WTC11 (cell line): ENCODE results near the gene LTBR. TPM values are rescaled to one million over a fixed set of nuclear protein-coding genes. Genes with fewer than 3 reads are reported as not detected.
"Not testable (repeated sequence)": the region's sequence is repeated elsewhere in the genome, so short reads cannot be mapped to it uniquely, and the experiment has no call there.

Experiments used
- ATAC-seq: fragments of 200-7000 bp; cut with Tn5 transposase; 2 replicates; pipeline ENCODE4 v1.10.0; 2021; ENCODE audit warnings: mild to moderate bottlenecking, moderate library complexity
- CTCF ChIA-PET: fragments of 300-600 bp; sonication (Branson Sonifier 250); formaldehyde crosslinking; loops from one replicate; lab custom pipeline; 2021; ENCODE audit warnings: antibody characterized with exemption; lab: Charles Lee
- POLR2A ChIA-PET: fragments of 350-600 bp; sonication (Branson Sonifier 250); formaldehyde crosslinking; loops from one replicate; lab custom pipeline; 2021; ENCODE audit warnings: antibody characterized with exemption; lab: Charles Lee
- DNase-seq: peaks from one replicate; pipeline ENCODE4 v3.0.0; 2021; ENCODE audit warnings: low spot score
- H3K27ac Mint-ChIP-seq: 2 replicates; pipeline ENCODE4 v1.8.0; 2021; ENCODE audit warnings: mixed read lengths
- H3K27me3 Mint-ChIP-seq: 2 replicates; pipeline ENCODE4 v1.8.0; 2021; ENCODE audit warnings: low read depth, mild to moderate bottlenecking, moderate library complexity, mixed read lengths
- H3K36me3 Mint-ChIP-seq: 2 replicates; pipeline ENCODE4 v1.8.0; 2021; ENCODE audit warnings: mixed read lengths
- H3K4me1 Mint-ChIP-seq: 2 replicates; pipeline ENCODE4 v1.8.0; 2022; ENCODE audit warnings: mixed read lengths
- H3K4me3 Mint-ChIP-seq: 2 replicates; pipeline ENCODE4 v1.8.0; 2021; ENCODE audit warnings: mild to moderate bottlenecking, moderate library complexity, mixed read lengths
- H3K9me3 Mint-ChIP-seq: 2 replicates; pipeline ENCODE4 v1.8.0; 2021; ENCODE audit warnings: mixed read lengths
- CBFB ChIP-seq: sonication (generic); formaldehyde crosslinking; IDR thresholded peaks from 2 replicates; pipeline ENCODE4 v1.8.1; 2022; ENCODE audit warnings: mild to moderate bottlenecking, low read depth, missing genetic modification reagents
- CREB1 ChIP-seq: sonication (generic); formaldehyde crosslinking; IDR thresholded peaks from 2 replicates; pipeline ENCODE4 v1.8.0; 2023; ENCODE audit warnings: mild to moderate bottlenecking, missing genetic modification reagents
- CTCF ChIP-seq: fragments of 200-600 bp; IDR thresholded peaks from 2 replicates; pipeline ENCODE4 v1.8.0; 2022; ENCODE audit warnings: antibody characterized with exemption
- E2F4 ChIP-seq: sonication (generic); formaldehyde crosslinking; IDR thresholded peaks from 2 replicates; pipeline ENCODE4 v1.8.1; 2022; ENCODE audit warnings: low read depth, mild to moderate bottlenecking, moderate library complexity, missing genetic modification reagents, borderline replicate concordance
- ERG ChIP-seq: fragments of 250-450 bp; sonication (Bioruptor Pico); IDR thresholded peaks from 2 replicates; pipeline ENCODE4 v1.8.0; 2021; ENCODE audit warnings: mild to moderate bottlenecking
- FOXK1 ChIP-seq: sonication (generic); formaldehyde crosslinking; IDR thresholded peaks from 2 replicates; pipeline ENCODE4 v1.8.0; 2022; ENCODE audit warnings: mild to moderate bottlenecking, moderate library complexity, missing genetic modification reagents
- GABPB1 ChIP-seq: sonication (generic); formaldehyde crosslinking; IDR thresholded peaks from 2 replicates; pipeline ENCODE4 v1.8.1; 2023; ENCODE audit warnings: mild to moderate bottlenecking, missing genetic modification reagents
- HMGA2 ChIP-seq: fragments of 250-450 bp; sonication (Bioruptor Pico); IDR thresholded peaks from 2 replicates; pipeline ENCODE4 v1.4.0; 2021; ENCODE audit warnings: mild to moderate bottlenecking, moderate library complexity
- KAT7 ChIP-seq: sonication (generic); formaldehyde crosslinking; IDR thresholded peaks from 2 replicates; pipeline ENCODE4 v1.8.1; 2023; ENCODE audit warnings: missing genetic modification reagents, mild to moderate bottlenecking, borderline replicate concordance
- NFYB ChIP-seq: sonication (generic); formaldehyde crosslinking; conservative IDR thresholded peaks from 2 replicates; pipeline ENCODE4 v1.8.0; 2022; ENCODE audit warnings: low read depth, missing genetic modification reagents
- NR3C1 ChIP-seq: sonication (generic); formaldehyde crosslinking; conservative IDR thresholded peaks from 2 replicates; pipeline ENCODE4 v1.8.1; 2023; ENCODE audit warnings: low read depth, mild to moderate bottlenecking, missing genetic modification reagents
- SMAD3 ChIP-seq: sonication (generic); formaldehyde crosslinking; IDR thresholded peaks from 2 replicates; pipeline ENCODE4 v1.8.0; 2022; ENCODE audit warnings: missing genetic modification reagents, mild to moderate bottlenecking, borderline replicate concordance
- STAT6 ChIP-seq: sonication (generic); formaldehyde crosslinking; conservative IDR thresholded peaks from 2 replicates; pipeline ENCODE4 v1.8.1; 2023; ENCODE audit warnings: mild to moderate bottlenecking, low read depth, missing genetic modification reagents, moderate library complexity
- TCF7 ChIP-seq: sonication (generic); formaldehyde crosslinking; IDR thresholded peaks from 2 replicates; pipeline ENCODE4 v1.8.0; 2022; ENCODE audit warnings: mild to moderate bottlenecking, low read depth, missing genetic modification reagents, moderate library complexity
- TEAD1 ChIP-seq: sonication (generic); formaldehyde crosslinking; IDR thresholded peaks from 2 replicates; pipeline ENCODE4 v1.8.0; 2022; ENCODE audit warnings: mild to moderate bottlenecking, missing genetic modification reagents
- ZNF425 ChIP-seq: fragments of 250-450 bp; sonication (Bioruptor Pico); conservative IDR thresholded peaks from 2 replicates; pipeline ENCODE4 v1.9.0; 2021; ENCODE audit warnings: mild to moderate bottlenecking
- ZSCAN18 ChIP-seq: fragments of 250-450 bp; sonication (Bioruptor Pico); IDR thresholded peaks from 2 replicates; pipeline ENCODE4 v2.1.2; 2022; ENCODE audit warnings: mild to moderate bottlenecking, moderate library complexity
- total RNA-seq: library from RNA; stranded (reverse); gene quantifications from 3 replicates; pipeline ENCODE4 v1.2.3, GENCODE V29; 2021

The LTBR gene
- total RNA-seq, 1 experiment from 2014 or later: 4.0 TPM

GRCh38 chr12:6343518-6343917, 40.4 kb upstream of the LTBR start:
- Mint-ChIP-seq H3K36me3 (peaks cover 15% of the 10 kb centered on the region), H3K4me1 (peaks cover 34% of the 10 kb centered on the region), H3K9me3 (no peaks in the 10 kb centered on the region), H3K27me3 (no peaks in the 10 kb centered on the region), H3K4me3 (no peak overlapping the region), H3K27ac (peak overlapping the region; percentile 89)
- DNase-seq (no peak), ATAC-seq (peak; percentile 3; the same call in 1 of the 2 replicates)
- TF ChIP-seq ZNF425 (CRISPR knock-in tag): no peak
- no peak for TF ChIP-seq KAT7 (CRISPR knock-in tag)
- TF ChIP-seq TEAD1: no peak
- no peak for TF ChIP-seq HMGA2 (CRISPR knock-in tag)
- no peak for TF ChIP-seq TCF7 (CRISPR knock-in tag)
- CTCF ChIA-PET: interaction anchor here (1.1 to 1.7 kb wide), 5 partner anchors 12 to 194 kb away, joined by 3 to 14 read pairs (median 5); no protein-coding TSS in a partner anchor
- POLR2A ChIA-PET: interaction anchor here (0.7 to 1.2 kb wide), 5 partner anchors 9 to 127 kb away, joined by 3 to 6 read pairs (median 4); partner anchors contain the start of gene VAMP1

GRCh38 chr12:6344101-6344660, 39.8 kb upstream of the LTBR start:
- ChIA-PET CTCF (interaction anchor here (1.1 to 1.7 kb wide), 4 partner anchors 11 to 121 kb away, joined by 5 to 14 read pairs (median 8); no protein-coding TSS in a partner anchor), POLR2A (interaction anchor here (0.7 to 1.2 kb wide), 6 partner anchors 10 to 126 kb away, joined by 3 to 6 read pairs (median 4); partner anchors contain the start of gene VAMP1)
- Mint-ChIP-seq H3K4me1 (peaks cover 34% of the 10 kb centered on the region), H3K36me3 (peaks cover 21% of the 10 kb centered on the region)
- not testable (repeated sequence) for H3K27me3 Mint-ChIP-seq, H3K27ac Mint-ChIP-seq, ATAC-seq, DNase-seq, H3K9me3 Mint-ChIP-seq, H3K4me3 Mint-ChIP-seq

- ChIA-PET CTCF (interaction anchor here (1.0 to 2.5 kb wide), 6 partner anchors 9 to 120 kb away, joined by 3 to 13 read pairs (median 4); no protein-coding TSS in a partner anchor), POLR2A (interaction anchor here (0.7 to 1.2 kb wide), 3 partner anchors 9 to 25 kb away, joined by 3 to 4 read pairs (median 4); no protein-coding TSS in a partner anchor)
- Mint-ChIP-seq H3K9me3 (no peaks in the 10 kb centered on the region), H3K27me3 (no peaks in the 10 kb centered on the region), H3K36me3 (peaks cover 22% of the 10 kb centered on the region), H3K27ac (peak overlapping the region; percentile 41; the same call in 1 of the 2 replicates), H3K4me1 (peaks cover 34% of the 10 kb centered on the region), H3K4me3 (no peak overlapping the region)
- ATAC-seq (no peak), DNase-seq (no peak)
- TF ChIP-seq ZSCAN18 (CRISPR knock-in tag) (no peak), FOXK1 (CRISPR knock-in tag) (no peak), NFYB (CRISPR knock-in tag) (no peak), GABPB1 (CRISPR knock-in tag) (no peak), CBFB (CRISPR knock-in tag) (no peak), SMAD3 (CRISPR knock-in tag) (no peak), CTCF (no peak), STAT6 (no peak), CREB1 (CRISPR knock-in tag) (no peak), NR3C1 (CRISPR knock-in tag) (no peak), E2F4 (CRISPR knock-in tag) (no peak), ERG (CRISPR knock-in tag) (no peak)
Observed at GRCh38 chr12:6345319-6346091, 38.5 kb upstream of the LTBR start.
